GF-D8 (cell line): ENCODE measurements around the gene DRAXIN.

ENCODE experiments used
- DNase-seq: peaks from one replicate; lab custom pipeline; 2025; lab: John Stamatoyannopoulos, UW

Gene DRAXIN

GRCh38 chr1:11690397-11691301, 861 bp upstream of the DRAXIN start:
- no peak for DNase-seq

- DNase-seq: no peak
These were observed 610 bp downstream of the DRAXIN start for GRCh38 chr1:11691928-11692711.

GRCh38 chr1:11693024-11693590, 1.6 kb downstream of the DRAXIN start:
- DNase-seq: no peak

GRCh38 chr1:11693917-11694316, 2.4 kb downstream of the DRAXIN start:
- no peak for DNase-seq

- no peak for DNase-seq
These were observed 4.4 kb downstream of the DRAXIN start for GRCh38 chr1:11695861-11696260.

- no peak for DNase-seq
These were observed 5.8 kb downstream of the DRAXIN start for GRCh38 chr1:11697188-11697892.

- DNase-seq: no peak
These were observed 6.3 kb downstream of the DRAXIN start for GRCh38 chr1:11697893-11698210.

- no peak for DNase-seq
These were observed 9.3 kb downstream of the DRAXIN start for GRCh38 chr1:11700601-11701467.

GRCh38 chr1:11701551-11701961, 10.0 kb downstream of the DRAXIN start:
- DNase-seq: no peak

- no peak for DNase-seq
These were observed 10.7 kb downstream of the DRAXIN start for GRCh38 chr1:11701981-11702803.

GRCh38 chr1:11703357-11704193, 12.1 kb downstream of the DRAXIN start:
- no peak for DNase-seq

GRCh38 chr1:11704194-11704529, 12.7 kb downstream of the DRAXIN start:
- no peak for DNase-seq

GRCh38 chr1:11704691-11705475, 13.4 kb downstream of the DRAXIN start:
- DNase-seq: no peak

GRCh38 chr1:11705596-11705995, 14.1 kb downstream of the DRAXIN start:
- DNase-seq: no peak

GRCh38 chr1:11706292-11706691, 14.8 kb downstream of the DRAXIN start:
- DNase-seq: no peak

GRCh38 chr1:11707621-11708276, 16.2 kb downstream of the DRAXIN start:
- no peak for DNase-seq

- no peak for DNase-seq
These were observed 17.2 kb downstream of the DRAXIN start for GRCh38 chr1:11708554-11709350.
